ENCODE measurements around the gene ZFP62.

Gene ZFP62

DNA sequence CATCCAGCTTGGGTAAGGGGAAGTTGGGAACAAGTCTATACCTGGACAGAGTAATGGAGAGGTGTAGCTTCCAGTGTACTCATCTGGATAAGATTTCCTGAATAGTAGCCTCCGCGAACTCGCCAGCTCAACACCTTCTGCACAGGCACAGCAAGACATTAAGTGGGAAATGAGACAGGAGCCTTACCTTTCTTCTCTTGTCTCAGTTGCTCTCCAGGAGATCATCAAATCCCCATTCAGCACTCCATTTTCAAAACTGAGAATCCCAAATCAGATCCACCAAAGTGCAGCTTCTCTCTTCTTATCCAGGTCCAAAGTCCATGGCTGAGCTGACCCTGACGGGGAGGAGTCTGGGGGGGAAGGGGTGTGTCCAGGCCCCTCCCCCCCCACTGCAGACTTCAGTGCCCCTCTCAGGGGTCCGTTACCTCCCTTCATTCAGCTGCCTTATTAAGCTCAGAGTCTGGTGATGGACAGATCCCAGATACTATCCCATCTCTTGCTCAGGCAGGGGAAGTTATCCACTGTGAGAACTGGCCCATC is 52.5 kb downstream of the ZFP62 start:
- no peak for DNase-seq

DNA sequence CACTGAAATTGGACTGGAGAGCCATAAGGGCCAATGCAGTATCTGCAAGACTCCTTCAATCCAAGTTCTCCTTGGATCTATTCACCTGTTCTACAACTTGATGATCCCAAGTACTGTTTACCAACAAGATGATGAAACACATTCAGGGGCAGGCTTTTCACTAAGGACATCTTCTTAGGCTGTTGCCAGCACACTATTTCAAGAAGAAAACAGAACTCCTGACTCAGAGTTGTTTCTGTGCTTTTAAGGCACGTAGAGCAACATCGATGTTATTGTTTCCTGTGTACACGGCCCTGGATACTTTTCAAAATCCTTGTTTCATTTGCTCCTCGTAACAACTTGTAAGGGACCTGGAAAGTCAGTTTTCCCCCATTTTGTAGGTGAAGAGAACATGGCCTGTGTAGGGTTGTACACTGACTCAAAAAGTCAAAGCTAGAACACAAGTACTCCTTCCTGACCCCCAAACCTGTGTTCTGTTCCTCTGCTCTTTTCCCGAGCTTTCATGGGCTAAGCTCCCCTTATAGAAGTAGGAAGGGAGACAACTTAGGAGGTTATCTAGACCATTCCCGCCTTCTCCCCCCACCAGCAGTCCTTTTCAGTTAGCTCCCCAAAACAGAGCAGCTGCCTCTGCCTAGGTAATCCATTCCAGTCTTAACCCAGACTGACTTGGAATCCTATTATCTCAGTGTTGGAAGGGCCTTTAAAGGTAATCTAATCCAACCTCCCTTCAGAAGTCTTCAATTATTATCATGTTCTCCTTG is 53.2 kb downstream of the ZFP62 start:
- DNase-seq = no peak

DNA sequence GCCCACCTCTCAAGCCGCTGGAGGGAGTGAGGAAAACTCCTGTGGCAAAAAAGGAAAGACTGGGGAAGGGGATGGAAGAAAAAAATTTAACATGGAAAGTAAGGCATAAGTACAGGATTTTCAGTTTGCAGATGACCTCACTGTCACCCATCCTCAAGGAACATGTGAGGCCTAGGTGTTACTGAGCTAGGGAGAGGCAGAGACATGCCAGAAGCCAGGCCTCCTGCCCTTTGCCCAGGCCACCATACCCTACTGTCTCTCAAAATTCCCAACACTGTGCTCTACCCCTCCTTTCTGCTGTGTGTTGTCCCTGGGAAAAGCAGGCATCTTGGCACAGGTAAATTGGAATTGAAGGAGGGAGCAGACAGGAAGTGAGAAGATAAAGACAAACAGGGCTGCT is 54.0 kb downstream of the ZFP62 start:
- no peak for DNase-seq

DNA sequence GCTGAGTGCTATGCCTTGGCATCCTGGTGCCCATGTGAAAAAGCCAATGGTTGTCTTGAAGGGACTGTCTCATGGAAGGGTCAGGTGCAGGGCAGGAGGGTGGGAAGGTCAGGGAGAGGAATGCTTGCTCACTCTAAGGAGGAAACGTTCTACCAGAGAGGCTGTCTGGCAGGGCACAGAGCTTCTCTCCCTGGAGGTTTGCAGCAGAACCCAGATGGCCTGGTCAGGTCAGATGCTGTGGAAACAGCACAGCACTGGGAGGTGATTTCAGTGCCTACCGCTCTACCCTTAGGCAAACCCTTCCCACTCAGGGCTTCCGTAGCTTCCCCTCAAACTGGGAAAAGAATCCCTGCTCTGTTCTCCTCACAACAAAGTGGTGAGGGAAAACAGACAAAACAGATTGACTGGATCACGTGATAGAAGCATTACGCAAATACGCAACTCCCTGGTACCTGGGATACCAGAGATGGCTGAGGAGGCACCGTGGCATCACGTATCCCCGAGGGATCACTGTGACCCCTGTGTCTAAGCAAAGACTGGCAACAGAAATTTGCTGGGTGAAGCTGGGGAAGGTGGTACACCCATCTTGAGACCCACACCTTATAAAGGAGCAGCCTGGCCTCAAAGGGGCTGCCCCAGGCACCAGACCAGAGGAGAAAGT is 54.6 kb downstream of the ZFP62 start:
- DNase-seq = no peak

DNA sequence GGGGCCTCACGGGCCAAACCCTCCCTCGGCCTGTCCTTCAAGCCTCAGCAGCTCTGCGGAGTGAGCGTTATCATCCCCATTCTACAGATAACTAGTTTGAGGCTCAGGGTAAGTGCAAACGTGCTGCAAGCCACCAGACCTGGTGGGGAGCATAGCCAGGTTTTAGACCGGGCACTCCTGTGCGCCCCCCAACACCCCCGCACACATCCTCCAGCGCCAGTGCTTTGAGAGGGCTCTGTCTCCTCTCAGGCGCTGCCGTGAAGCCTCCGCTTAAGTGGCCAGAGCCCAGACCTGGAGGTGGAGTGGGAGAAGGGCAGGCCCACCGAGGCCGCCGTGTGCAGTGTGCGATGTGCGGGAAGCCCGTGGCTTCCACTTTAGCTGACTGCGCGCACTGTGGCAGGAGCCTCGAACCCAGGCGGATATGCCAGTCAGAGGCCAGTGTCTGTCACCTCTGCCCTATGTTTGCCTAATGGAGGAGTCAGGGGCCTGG is 56.9 kb downstream of the ZFP62 start:
- DNase-seq = no peak

DNA sequence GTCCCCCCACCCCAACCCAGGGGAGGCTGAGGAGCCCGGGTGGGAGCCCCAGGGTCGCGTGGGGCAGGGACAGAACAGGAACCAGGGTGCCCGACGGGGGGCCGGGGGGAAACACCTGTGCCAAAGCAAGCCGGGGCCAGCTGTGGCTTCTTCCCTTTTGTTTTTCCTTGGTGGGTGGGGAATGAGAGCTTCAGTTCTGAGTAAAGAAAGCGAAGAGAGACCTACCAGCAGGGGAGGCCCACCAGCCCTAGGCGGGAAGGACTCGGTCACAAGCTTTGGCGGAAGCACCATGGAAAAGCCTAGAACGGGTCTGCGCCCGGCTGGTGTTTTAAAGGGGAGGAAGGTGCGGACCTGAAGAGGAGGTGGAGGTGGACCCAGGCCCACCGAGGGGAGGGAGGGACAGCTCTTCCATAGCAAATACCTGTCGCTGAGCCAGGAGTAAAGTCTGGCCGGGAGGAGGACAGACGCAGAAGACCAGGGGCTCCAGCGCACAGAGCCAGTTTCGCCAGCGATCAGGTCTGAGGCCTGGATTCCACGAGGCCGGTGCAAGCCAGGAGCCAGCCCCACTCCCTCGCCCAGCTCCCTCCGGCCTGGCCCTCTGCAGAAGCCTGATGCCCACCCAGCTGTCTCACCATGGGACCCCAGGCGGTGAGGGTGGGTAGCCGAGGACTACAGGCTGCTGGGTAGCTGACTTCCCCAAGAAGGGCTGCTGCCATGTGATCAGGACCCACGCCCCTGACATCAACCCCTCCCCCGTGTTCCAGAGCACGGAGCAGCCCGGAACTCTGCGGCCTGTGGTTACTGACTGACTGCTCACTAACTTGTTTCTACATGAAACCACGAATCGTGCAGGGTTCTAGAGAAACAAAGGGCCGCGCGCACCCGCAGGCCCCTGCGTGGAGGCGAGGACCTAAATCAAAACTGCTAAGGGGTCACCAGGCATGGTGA is 57.6 kb downstream of the ZFP62 start:
- no peak for DNase-seq

DNA sequence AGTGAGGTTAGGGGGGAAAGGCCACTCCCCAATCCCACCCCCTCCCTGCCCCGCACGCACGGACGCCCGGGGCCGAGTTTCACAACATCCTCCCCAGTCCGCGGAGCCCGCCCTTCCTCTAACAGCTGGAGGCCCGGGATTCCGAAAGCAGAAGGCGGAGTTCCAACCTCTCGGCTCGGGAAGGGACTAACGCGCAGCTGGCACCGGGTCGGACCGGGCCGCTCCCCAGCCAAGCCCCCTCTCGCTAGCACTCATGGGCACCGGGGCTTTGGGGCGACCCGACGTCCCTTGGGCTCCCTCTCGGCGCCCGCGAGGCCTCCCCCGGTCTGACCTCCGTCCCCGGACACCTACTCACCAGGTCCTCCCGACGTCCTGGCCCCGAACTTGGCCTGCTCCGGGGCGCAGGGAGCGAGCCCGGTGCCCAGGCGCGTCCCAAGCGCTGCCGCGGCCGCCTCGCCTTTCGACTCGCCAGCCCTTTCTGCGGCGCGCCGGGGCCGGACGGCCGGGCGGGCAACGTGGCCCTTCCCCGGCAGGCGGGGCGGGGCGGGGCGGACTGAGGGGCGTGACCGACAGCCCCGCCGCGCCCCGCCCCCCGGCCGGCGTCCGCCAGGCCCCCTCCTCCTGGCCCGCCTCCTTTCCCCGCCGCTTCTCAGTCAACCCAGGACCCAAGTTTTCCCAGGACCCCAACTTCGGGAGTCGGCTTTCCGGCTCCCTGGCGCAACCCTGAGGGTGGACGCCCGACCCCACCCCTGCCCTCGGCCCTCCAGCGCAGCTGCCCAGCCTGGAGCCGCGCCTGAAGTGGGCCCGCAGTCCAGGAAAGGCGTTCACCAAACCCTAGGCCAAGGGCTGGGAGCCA is 58.5 kb downstream of the ZFP62 start, which contains the start of gene MGAT1:
TSS of gene MGAT1 (minus strand) at position 482 of the 856 bp plus-strand sequence. CDS start 9,835 bp downstream, outside the sequence.
- peak; percentile 36 for DNase-seq

DNA sequence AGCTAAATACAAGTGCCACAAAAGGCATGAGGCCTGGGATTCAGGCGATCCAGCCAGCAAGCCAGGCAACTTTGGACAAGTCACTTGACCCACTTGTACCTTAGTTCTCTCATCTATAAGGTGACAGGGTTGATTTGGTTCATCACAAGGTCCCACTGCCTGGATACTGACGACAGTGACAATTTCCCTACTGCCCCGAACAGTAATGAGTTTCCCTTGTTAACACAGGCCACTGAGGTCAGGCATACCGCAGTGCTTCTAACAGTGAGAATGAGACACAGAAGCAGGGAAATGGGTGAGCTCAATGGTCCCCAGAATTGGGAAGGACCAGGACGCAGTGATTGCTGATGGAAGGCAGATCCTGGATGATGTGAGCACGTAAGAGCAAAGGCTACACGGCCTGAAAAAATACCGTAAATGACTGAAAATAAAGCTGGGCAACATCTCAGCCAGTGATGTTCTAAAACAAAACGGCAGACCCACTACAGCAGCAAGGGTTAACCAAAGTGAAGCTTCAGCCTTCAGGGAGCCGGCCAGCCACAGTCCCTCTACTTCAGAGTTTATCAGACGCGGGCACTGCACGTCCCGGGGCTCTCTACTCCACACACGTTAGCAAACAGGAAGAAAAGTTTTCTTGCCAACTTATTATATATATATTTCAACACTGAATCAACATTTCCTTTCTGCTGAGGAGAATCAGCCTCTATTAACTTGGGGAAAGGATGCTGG is 59.3 kb downstream of the ZFP62 start:
- no peak for DNase-seq

DNA sequence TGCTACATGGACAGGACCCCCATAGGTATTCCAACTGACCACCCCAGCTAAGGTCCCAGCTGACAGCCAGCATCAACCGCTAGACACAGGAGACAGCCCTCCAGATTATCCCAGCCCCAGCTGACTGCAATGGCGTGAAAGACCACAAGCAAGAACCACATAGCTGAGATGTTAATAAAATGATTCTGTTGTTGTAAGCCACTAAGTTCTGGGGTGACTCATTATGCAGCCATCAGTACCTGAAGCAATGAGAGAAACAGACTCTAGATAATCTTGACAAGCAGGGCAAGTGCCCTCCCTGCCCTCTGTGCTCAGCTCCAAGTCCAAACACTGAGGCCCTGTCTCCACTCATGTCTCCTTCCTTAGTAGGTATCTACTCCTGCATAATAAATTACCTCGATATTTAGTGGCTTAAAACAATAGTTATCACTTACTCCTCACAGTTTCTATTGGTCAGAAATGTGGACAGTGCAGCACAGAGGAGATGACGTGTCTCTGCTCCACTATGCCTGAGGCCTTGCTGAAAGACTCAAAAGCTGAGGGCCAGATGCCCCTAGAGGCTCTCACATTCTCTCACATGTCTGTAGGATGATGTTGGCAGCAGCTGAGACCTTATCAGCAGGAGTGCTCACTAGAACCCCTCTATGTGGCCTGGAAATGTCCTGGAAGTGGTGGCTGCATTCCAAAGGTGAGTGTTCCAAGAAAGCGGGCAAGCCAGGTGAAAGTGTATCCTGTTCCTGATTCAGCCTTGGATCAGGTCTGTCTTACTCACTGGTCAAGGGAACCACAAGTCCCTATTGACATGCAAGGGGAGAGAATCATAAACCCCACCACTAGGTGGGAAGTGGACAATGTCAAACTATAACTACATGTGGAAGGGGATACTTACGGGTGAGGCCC is 60.9 kb downstream of the ZFP62 start:
- no peak for DNase-seq

DNA sequence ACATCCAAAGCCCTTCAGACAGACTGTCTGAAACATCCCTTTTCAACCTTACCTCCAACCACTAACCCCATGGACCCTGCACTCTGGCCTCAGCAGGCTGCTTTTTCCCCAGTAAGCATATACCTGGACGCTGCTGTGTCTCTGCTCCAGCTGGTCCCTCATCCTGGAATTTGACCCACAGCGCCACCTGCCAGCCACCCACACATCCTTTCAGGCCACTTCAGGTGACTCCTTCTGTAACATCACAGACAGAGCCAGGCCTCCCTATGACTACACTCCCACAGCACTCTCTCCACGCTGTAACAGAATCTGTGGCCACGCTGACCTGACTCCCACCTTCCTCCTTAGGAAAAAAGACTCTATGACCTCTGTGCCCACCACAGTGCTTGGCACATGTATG is 61.9 kb downstream of the ZFP62 start:
- DNase-seq = no peak

DNA sequence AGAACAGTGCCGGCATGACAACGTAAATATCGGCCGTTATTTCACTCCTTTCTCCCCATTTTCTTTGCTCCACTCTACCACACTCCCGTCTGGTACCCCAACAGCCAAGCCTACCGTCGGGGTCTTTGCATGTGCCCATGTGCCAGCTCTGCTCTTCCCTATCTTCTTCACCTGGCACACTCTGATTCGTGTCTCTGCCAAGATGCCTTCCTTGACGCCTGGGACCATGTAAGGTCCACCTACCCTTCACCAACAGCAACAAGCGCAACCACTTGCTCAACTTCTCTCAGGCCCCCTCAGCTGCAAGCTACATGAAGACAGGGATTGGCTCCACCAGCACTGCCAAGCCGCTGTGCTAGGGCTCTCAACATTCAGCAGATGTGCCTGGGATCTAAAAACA is 62.9 kb downstream of the ZFP62 start:
- DNase-seq = no peak

Measured in NCI-H748 treated with DMSO at 0.1 percent for 48 hours (cell line).